Esophagus muscularis mucosa (tissue), 4 donors: Measurements from ENCODE around the gene PHF2. TPM values are rescaled to one million over a fixed set of nuclear protein-coding genes. Genes with fewer than 3 reads are reported as not detected.
A peak's percentile ranks its signal among the peaks of the same experiment; 100 is the strongest.

ENCODE experiments used
- DNase-seq: peaks from one replicate; pipeline ENCODE4 v3.0.0-alpha.2; 2017; ENCODE audit errors: extremely low spot score
- H3K27ac ChIP-seq, 4 donors: fragments of 200-600 bp; sonication (generic); replicated peaks in 1 of 4; 1 replicate in 3 of 4; 2 replicates in 1 of 4; pipeline ENCODE4 v1.5.1; 2016 to 2019; ENCODE audit warnings: mild to moderate bottlenecking in 1 of 4
- H3K27me3 ChIP-seq, 4 donors: fragments of 200-600 bp; sonication (generic); one replicate each; pipeline versions ENCODE4 v1.5.1 to v1.6.0; 2016 to 2019
- H3K36me3 ChIP-seq, 4 donors: fragments of 200-600 bp; sonication (generic); one replicate each; pipeline ENCODE4 v1.5.1; 2016 to 2019
- H3K4me1 ChIP-seq, 4 donors: fragments of 200-600 bp; sonication (generic); one replicate each; pipeline ENCODE4 v1.5.1; 2016 to 2019
- H3K4me3 ChIP-seq, 4 donors: fragments of 200-600 bp; sonication (generic); 1 replicate in 2 of 4; 2 replicates in 2 of 4; pipeline ENCODE4 v1.5.1; 2016 to 2019; ENCODE audit warnings: mild to moderate bottlenecking in 4 of 4, moderate library complexity in 1 of 4
- H3K9me3 ChIP-seq, 4 donors: fragments of 200-600 bp; sonication (generic); 1 replicate in 3 of 4; 2 replicates in 1 of 4; pipeline ENCODE4 v1.5.1; 2016 to 2019
- CTCF ChIP-seq, 3 experiments: fragments of 200-600 bp in 2 of 3; fragments of 450-650 bp in 1 of 3; sonication (generic) in 2 of 3; IDR thresholded peaks; one replicate each; pipeline ENCODE4 v1.5.1; 2017 to 2019; ENCODE audit warnings: antibody characterized with exemption in 3 of 3, mild to moderate bottlenecking in 2 of 3, moderate library complexity in 1 of 3
- EP300 ChIP-seq: sonication (generic); formaldehyde crosslinking; IDR thresholded peaks from one replicate; pipeline ENCODE4 v1.6.1; 2017; ENCODE audit warnings: antibody characterized with exemption
- POLR2A ChIP-seq: fragments of 450-650 bp; IDR thresholded peaks from one replicate; pipeline ENCODE4 v1.6.1; 2017; ENCODE audit warnings: antibody characterized with exemption, moderate library complexity, mild to moderate bottlenecking, low read depth
- POLR2AphosphoS5 ChIP-seq, 2 donors: sonication (generic); formaldehyde crosslinking; IDR thresholded peaks; one replicate each; pipeline ENCODE4 v1.6.1; 2017; ENCODE audit warnings: antibody characterized with exemption in 2 of 2
- WGBS: methylation state at CpG from one replicate; pipeline ENCODE4 v1.1.5; 2018; 5-methylcytosine and 5-hydroxymethylcytosine counted together
- intact Hi-C: fragments of 100-400 bp; cut with DNase I; formaldehyde crosslinking; loops from one replicate; pipeline ENCODE4 v1.15.1; 2023
- total RNA-seq, 4 donors: library from RNA; depleted of rRNA; stranded (reverse); fragments of >200 nt; gene quantifications; one replicate each; pipeline versions ENCODE4 v1.1.0 to v1.2.1, GENCODE V29; 2016

Gene PHF2
- total RNA-seq, 4 donors from 2014 or later, result 35.7 to 53.5 (median 43.2) TPM

- TF ChIP-seq POLR2AphosphoS5 (IDR thresholded peaks at IDR 0.05) (no peak), POLR2A (no peak), EP300 (no peak), CTCF (IDR thresholded peaks at IDR 0.05) (no peak)
- H3K36me3 ChIP-seq, result peaks cover 0 to 6% (median 0%) of the 10 kb centered on the region in 4 donors
- peaks cover 27 to 57% (median 47%) of the 10 kb centered on the region in 4 donors for H3K4me1 ChIP-seq
- no peaks in the 10 kb centered on the region for H3K9me3 ChIP-seq
- 97% methylated on average over 4 of the region's 4 CpGs for WGBS
- intact Hi-C loops, result no loop called here
- H3K27me3 ChIP-seq, result no peaks in the 10 kb centered on the region
- H3K27ac ChIP-seq, result no peak overlapping the region
- no peak overlapping the region for H3K4me3 ChIP-seq
- DNase-seq, result peak; percentile 37
These were observed 45.5 kb downstream of the PHF2 start for GRCh38 chr9:93621922-93622321.

- Histone ChIP-seq H3K4me1 (peaks cover 23 to 49% (median 39%) of the 10 kb centered on the region in 4 donors), H3K4me3 (no peak overlapping the region), H3K36me3 (peaks cover 0 to 6% (median 0%) of the 10 kb centered on the region in 4 donors), H3K27ac (no peak overlapping the region), H3K27me3 (no peaks in the 10 kb centered on the region), H3K9me3 (peaks cover 0 to 5% (median 2%) of the 10 kb centered on the region in 4 donors)
- TF ChIP-seq EP300 (no peak), POLR2AphosphoS5 (IDR thresholded peaks at IDR 0.05) (no peak), POLR2A (no peak), CTCF (IDR thresholded peaks at IDR 0.05) (no peak)
- no CpG with 5 or more reads among the region's 2 CpGs for WGBS
- intact Hi-C loops, result no loop called here
- no peak for DNase-seq
These were observed 46.3 kb downstream of the PHF2 start for GRCh38 chr9:93622691-93623090.

- H3K36me3 ChIP-seq, result no peaks in the 10 kb centered on the region
These were observed 47.4 kb downstream of the PHF2 start for GRCh38 chr9:93623753-93624152.

GRCh38 chr9:93624431-93624834, 48.0 kb downstream of the PHF2 start:
- no peak overlapping the region for H3K27ac ChIP-seq
- 77% methylated on average over 6 of the region's 6 CpGs for WGBS
- H3K4me3 ChIP-seq, result no peak overlapping the region
- H3K27me3 ChIP-seq, result no peaks in the 10 kb centered on the region
- peaks cover 0 to 11% (median 5%) of the 10 kb centered on the region in 4 donors for H3K9me3 ChIP-seq
- TF ChIP-seq POLR2A, result no peak
- TF ChIP-seq CTCF (IDR thresholded peaks at IDR 0.05), result no peak
- no peak for TF ChIP-seq POLR2AphosphoS5 (IDR thresholded peaks at IDR 0.05)
- no peak for TF ChIP-seq EP300
- H3K36me3 ChIP-seq, result peaks cover 0 to under 1% (median 0%) of the 10 kb centered on the region in 4 donors
- H3K4me1 ChIP-seq, result peaks cover 18 to 39% (median 27%) of the 10 kb centered on the region in 4 donors
- intact Hi-C loops, result no loop called here
- DNase-seq, result peak; percentile 50

More at GRCh38 chr9:93623753-93624152, 47.4 kb downstream of the PHF2 start:
- H3K4me1 ChIP-seq, result peaks cover 23 to 43% (median 33%) of the 10 kb centered on the region in 4 donors
- intact Hi-C loops, result no loop called here
- H3K4me3 ChIP-seq, result no peak overlapping the region
- peak; percentile 55 for DNase-seq
- no peak overlapping the region for H3K27ac ChIP-seq
- 70% methylated on average over 3 of the region's 3 CpGs for WGBS
- no peak for TF ChIP-seq CTCF (IDR thresholded peaks at IDR 0.05)
- TF ChIP-seq POLR2AphosphoS5 (IDR thresholded peaks at IDR 0.05), result no peak
- TF ChIP-seq POLR2A, result no peak
- TF ChIP-seq EP300, result no peak
- H3K9me3 ChIP-seq, result peaks cover 0 to 11% (median 5%) of the 10 kb centered on the region in 4 donors
- H3K27me3 ChIP-seq, result no peaks in the 10 kb centered on the region

GRCh38 chr9:93624977-93625376, 48.6 kb downstream of the PHF2 start:
- Histone ChIP-seq H3K4me3 (no peak overlapping the region), H3K27me3 (no peaks in the 10 kb centered on the region), H3K4me1 (peaks cover 13 to 36% (median 22%) of the 10 kb centered on the region in 4 donors), H3K27ac (no peak overlapping the region), H3K36me3 (peaks cover 0 to 6% (median 3%) of the 10 kb centered on the region in 4 donors), H3K9me3 (peaks cover 0 to 11% (median 5%) of the 10 kb centered on the region in 4 donors)
- intact Hi-C loops, result no loop called here
- no peak for DNase-seq
- TF ChIP-seq POLR2A (no peak), CTCF (IDR thresholded peaks at IDR 0.05) (no peak), EP300 (no peak), POLR2AphosphoS5 (IDR thresholded peaks at IDR 0.05) (no peak)
